Right forelimb (tissue), 1 donor: ENCODE results near the gene ARHGAP26.
"Not testable (repeated sequence)": the region's sequence is repeated elsewhere in the genome, so short reads cannot be mapped to it uniquely, and the experiment has no call there.

ENCODE experiments used
- DNase-seq: peaks from one replicate; pipeline ENCODE4 v3.0.0-alpha.2; 2018

The ARHGAP26 gene

DNA sequence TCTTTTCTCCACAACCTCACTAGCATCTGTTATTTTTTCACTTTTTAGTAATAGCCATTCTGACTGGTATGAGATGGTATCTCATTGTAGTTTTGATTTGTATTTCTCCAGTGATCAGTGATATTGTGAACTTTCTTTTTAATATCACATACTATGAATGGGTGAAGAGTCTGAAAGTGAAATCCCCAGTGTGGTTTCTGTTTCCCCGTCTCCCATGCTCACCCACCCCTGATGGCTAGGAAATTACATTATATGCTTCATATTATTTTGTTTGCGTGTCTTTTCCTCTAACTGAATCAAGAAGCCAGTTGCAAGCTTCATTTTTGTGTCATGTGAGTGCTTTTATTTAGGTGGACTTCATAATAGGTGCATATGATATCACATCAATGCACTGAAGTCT lies 171.1 kb downstream of the ARHGAP26 start:
- DNase-seq: no peak

DNA sequence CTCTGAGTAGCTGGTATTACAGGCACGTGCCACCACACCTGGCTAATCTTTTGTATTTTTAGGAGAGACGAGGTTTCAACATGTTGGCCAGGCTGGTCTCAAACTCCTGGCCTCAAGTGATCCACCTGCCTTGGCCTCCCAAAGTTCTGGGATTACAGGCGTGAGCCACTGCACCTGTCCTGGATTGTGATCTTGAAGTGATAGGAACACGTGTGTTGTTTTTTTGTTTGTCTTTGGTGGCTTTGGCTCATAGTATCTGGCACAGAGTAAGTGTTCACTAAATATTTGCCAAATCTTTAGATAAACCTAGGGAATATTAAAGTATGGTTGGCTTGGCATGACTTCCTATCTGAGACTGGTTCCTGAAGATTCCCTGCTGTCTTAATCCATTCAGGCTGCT lies 172.7 kb downstream of the ARHGAP26 start:
- no peak for DNase-seq

DNA sequence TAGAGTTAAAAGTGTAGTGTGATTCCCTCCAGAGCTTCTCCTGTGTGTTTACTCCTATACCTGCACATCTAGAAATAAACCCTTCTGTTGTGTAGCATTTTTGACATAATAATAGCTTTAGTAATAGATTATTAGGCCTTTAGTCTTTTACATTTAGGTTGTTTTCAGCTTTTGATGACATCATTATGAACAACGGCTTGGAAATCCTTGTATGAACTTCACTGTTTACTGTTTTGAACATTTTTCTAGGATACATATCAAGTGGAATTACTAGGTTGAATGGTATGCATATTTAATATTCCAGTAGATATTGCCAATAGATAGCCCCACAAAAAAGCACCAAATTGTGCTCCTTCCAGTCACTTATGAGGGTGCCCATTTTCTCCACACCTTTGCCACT lies 174.0 kb downstream of the ARHGAP26 start:
- DNase-seq: no peak

DNA sequence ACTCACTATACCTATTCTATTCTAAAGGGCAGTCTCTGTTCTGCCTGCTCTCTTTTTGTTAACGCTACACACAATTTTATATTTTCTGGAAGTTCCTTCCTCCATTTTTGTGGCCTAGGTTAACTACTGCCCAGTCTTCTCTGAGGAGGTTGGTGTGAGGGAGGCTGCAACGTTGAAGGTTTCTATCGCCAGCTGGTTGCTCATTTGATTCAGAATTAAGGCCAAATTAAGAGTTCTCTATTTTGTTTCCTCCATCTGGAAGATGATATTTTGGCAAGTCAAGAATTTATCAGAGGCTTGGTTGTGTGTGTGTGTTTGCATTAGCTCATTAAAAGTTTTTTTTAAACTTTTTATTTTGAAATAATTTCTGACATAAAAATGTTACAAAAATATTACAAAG lies 175.1 kb downstream of the ARHGAP26 start:
- no peak for DNase-seq

DNA sequence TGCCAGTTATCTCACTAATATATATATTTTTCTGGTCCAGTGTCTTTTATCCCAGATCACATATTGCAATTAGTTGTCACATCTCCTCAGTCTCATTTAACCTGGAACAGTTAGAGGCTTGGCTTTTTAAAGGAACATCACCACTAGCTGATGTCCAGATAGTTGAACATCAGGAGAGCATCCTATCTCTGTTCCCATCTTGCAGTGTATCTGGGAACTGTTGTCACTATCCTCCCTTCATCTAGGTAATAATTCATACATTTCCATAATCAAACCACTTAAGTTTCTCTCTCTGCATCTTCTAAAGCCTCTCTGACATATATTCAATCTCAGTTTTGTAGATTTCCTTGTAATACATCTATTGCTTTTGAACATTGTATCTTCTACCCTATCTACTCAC lies 175.7 kb downstream of the ARHGAP26 start:
- DNase-seq: no peak

DNA sequence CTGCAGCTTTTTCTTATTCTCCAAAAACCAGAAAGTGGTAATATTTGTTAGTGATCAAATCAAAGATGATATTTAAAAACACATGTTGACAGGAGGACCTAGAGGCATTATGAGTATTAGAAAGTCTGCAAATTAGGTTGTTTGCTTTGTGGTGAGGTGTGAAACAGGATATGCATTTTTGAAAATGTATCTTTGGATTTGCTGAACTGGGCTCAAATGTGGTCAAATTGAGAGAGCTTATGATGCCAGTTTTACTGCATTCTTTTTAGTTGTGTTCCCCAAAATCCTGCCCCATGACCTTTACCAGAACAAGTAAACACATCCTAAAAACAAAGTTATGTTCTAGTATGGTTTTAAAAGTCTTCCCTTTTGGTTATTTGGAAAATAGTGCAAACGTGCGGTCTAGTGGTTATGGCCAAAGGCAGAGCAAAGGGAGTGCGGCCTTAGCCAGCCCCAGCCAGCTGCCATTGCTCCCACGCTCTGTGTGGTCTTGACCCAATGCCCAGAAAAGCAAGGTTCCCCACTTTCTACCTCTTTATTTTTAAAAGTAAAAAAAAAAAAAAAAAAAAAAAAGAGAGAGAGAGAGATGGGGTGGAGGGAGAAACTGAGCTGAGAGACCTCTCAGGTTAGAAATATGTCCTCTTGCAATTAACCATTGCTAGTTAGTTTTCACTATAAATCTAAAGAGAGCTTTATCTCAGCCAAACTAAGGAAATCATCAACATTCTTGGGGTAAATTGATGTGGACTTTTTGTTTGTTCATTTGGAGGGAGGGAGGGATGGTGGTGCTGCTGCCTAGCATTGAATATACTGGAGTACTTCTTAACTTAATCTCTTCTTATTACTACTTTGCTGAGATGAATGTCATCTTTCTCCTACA lies 176.6 kb downstream of the ARHGAP26 start:
- no peak for DNase-seq

DNA sequence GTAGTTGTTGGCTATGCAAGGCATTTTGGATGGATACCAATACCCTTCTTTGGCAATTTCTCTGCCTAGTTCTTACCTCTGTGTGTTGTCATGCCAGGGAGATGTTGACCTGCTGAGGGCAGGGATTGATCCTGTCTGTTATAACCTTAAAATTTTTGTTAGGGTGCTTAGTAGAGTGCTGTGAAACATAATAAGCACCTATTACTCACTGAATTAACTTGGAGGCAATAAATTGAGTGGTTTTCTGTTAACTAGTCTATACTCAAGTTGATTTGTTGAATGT lies 177.2 kb downstream of the ARHGAP26 start:
- no peak for DNase-seq

DNA sequence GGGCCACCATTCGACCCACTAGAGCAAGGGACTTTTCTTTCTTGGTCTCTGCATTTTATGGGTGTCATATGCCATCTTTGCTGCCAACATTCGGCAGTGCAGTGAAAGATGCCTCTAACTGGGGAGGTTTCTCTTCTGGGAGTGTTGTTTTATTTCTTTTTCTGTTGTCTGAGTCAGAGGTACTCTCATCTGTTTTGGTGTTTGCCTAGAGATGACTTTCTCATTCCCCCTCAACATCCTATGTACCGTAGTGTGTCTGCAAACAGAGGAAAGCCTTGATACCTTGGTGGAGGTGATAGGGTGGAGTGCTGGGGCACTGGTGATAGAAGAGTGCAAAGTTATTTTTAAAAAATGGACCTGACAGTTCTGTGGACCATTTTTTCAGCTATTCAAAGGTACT lies 182.1 kb downstream of the ARHGAP26 start:
- DNase-seq: no peak

DNA sequence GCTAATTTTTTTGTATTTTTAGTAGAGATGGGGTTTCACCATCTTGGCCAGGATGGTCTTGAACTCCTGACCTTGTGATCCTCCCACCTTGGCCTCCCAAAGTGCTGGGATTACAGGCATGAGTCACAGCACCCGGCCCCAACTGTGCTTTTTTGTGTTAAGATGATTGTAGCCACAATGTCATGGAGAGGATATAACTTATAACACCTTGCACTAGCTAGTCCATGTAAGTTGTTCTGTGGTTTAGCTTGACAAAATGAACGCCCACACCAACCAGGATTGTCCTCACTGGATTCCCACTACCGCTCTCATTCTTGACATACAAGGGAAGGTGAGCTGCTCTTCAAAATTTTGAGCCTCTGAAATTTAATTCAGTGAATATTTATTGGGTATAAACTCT lies 182.7 kb downstream of the ARHGAP26 start:
- DNase-seq: not testable (repeated sequence)

DNA sequence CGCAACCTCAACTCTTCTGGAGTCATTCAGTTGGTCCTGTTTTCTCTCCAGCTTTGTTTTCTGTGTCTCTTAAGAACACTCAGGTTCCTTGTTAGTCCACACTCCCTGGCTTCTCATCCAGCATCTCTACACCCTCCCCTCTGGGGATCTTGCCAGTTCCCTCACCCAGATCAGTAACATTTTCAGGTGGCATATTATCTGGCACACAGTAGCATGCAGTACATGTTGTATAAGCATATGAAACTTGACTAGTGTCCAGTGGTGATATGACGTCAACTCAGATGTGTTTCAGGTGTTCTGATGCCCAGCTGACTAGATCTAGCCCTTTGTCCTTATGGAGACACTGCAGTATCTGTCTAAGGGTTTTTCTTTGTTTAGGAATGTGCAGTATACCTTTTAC lies 184.3 kb downstream of the ARHGAP26 start:
- DNase-seq: no peak

DNA sequence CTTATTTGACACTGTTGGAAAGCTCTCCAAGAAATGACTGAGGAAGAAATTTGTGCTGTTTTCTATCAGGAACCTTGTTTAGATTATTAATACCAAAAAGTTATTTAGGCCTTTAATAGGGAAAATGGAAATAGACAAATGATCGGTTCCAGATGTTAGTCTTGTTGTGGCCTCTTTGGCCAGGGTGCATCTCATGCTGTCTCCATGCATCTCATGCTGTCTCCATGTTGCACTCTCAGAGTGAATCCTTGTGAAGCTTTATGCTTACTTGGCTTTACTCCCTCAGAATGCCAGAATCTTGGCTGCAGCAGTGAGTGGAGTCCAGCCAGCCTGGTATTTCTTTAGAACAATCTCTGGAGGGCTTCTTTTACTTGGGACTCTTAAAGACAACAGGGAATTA lies 185.5 kb downstream of the ARHGAP26 start:
- DNase-seq: no peak

DNA sequence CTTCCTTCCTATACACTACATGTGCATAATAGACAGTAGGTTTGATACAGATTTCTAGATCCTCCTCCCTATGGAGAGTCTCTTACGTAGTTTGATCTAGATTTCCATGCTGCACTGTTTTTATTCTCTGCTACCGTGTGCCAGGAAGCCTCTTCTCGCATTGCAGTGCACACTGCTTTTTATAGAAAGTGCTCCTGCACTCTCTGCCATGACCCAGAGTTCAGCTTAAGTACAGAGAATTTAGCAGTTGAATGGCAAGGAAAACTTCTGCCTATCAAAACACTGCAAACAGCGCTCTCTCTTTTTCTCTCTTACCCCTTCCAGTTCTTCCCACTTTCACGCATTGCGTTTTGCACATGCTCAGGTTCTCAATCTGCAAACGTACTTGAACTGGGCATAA lies 187.4 kb downstream of the ARHGAP26 start:
- no peak for DNase-seq

DNA sequence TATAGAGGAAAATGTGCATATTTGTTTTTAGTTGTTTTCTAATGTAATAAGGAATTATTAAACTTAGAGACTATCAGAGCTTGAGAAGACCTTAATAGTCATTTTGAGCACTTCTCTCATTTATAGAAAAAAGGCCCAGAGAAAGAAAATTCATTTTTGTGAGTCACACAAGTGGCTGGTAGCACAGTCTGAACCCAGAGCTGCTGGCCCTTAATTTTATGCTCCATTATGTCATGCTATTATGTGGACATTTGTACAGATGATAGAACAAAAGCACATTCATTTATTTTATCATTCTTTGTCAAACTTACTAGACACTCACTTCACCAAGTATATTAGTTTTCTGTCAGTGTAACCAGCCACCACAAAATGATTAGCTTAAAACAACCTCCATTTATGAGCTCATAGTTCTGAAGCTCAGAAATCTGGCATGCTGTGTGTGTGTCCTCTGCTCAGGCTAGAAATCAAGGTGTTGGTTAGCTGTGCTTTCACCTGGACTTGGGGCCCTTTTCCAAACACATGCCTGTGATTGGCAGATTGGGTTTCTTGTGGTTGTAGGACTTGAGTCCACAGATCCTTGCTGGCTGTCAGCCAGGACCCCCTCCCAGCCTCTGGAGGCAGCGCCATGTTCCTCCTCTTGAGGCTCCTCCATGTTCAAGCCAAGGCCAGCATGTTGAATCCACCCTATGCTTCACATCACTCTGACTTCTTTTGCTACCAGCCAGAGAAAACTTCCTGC lies 188.9 kb downstream of the ARHGAP26 start:
- DNase-seq: no peak

DNA sequence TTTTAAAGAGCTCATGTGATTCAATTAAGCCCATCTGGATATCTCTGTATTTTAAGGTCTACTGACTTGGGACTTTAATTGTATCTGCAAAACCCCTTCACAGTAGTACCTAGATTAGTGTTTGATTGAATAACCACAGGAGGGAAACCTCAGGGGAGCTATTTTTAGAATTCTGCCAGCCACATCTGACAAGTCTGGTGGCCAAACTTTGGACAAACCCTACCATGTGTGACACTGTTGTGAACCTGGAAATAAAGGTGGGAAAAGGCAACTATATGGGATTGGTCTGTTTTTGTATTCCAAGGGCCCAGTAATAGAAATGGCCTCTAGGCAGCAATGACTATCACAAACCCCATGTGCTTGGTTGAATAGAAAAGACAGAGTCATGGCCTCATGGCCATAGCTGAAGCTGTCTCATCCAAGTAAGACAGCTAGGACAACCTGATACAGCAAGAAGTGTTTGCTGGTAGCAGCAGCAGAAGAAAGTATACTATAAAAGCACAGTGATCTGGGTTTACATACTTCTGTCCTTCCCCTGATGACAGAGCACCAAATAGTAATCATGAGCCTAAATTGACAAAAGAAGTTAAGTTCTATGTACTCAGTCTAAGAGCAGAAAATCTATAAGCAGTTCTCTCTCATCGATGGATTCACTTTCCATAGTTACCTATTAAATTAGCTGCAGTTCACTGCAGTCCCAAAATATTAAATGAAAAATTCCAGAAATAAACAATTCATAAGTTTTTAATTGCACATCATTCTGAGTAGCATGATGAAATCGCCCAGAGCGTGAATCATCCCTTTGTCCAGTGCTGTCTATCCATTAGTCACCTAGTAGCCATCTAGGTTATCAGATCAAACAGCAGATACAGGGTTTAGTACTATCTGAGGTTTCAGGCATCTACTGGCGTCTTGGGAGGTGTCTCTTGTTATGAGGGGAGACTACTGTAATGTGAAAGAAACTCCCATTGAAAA lies 189.8 kb downstream of the ARHGAP26 start:
- no peak for DNase-seq

DNA sequence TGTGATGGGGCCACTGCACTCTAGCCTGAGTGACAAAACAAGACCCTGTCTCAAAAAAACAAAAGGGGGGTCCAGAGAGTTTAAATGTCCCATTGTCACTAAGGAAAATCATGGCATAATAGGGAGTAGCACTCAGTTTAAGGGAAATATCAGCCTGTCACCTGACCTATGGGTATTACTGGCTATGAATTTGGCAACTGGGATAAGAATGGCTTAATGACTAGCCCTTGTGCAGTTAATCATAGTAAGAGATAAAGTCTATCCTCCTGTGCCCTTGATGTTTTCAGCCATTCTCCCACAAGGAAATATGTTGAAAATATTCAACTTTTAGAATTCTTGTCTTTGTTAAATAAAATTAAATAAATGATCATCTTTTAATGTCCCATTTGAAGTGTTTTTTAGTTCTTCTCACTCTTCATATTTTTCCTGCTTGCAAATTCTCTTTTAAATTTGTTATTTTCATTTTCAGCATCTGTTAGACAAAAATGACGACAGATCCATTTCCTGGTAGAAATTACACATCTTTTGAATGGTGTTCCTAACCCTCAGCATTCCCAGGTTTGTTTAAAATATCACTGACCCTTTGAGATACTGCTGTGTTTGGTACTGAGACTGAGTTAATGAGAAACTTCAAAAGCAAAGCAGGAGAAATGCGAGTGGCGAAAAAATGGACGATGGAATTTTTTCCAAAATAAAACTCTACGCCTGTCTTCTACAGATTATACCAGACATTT lies 191.4 kb downstream of the ARHGAP26 start:
- no peak for DNase-seq

DNA sequence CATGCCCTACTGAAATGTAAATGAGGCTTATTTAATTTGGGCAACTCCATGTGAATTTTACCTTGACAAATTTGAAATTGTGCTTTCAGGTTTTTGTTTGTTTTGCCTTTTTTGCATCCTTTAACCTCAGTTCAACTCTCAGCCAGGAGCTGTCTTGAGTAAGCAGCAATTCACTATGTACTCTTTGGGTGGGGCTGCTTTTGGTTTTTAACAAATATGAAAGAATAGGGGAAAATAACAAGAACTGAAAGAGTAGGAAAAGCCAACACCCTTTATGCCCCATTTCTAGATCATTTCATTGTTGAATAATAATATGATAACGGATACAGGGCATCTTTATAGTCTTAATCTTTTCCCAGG lies 192.0 kb downstream of the ARHGAP26 start:
- DNase-seq: no peak

DNA sequence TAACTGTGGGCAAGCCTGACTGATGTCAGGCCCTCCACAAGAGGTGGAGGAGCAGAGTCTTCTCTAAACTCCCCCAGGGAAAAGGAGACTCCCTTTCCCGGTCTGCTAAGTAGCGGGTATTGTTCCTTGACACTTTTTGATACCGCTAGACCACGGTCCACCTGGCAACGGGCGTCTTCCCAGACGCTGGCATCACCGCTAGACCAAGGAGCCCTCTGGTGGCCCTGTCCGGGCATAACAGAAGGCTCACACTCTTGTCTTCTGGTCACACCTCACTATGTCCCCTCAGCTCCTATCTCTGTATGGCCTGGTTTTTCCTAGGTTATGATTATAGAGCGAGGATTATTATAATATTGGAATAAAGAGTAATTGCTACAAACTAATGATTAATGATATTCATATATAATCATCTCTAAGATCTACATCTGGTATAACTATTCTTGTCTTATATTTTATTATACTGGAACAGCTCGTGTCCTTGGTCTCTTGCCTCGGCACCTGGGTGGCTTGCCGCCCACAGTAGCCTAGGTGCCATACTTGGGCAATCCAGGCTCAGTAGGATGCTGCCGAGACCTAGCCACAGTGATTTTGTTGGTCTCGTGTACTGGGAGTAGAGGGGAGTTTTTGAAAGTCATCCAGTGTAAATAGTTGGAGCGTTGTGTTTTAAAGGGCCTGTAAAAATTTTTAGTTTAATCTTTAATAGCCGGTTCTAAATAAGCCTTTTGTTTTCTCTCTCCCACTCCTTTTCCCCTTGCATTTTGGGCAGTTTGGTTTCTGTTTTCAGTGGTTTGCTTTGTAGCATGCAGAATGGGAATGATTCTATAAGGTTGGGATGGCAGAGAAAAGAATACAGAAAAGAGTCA lies 195.3 kb downstream of the ARHGAP26 start:
- DNase-seq: not testable (repeated sequence)

DNA sequence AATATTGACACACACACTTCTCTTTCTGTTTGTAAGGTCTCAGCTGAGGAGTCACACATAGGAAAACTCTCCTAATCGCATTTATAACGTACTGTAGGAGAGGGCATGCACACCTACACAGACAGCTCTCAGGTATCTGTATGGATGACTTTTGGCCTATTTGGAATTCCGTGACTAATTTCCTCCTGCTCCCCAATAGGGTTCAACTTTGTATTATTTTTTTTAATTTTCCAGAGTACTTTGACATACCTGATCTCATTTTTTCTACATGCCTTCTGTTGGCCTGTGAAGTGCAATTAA lies 195.9 kb downstream of the ARHGAP26 start:
- DNase-seq: no peak

DNA sequence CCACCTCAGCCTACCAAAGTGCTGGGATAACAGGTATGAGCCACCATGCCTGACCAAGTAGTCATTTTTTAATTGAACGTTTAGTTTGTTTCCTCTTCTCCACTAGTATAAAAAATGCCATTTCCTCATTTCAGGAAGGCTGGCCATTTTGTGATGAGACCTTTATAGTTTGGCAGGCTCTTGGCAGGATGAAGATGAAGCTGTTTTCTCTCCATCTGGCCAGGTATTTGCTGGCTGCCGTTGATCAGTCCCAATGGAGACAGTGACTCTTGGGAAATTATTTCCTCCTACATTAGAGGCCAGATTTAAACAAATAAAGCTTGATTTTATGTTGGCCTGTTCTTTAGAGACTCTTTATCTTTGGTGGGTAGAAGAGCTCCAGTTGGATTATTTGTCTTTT lies 199.0 kb downstream of the ARHGAP26 start:
- no peak for DNase-seq

DNA sequence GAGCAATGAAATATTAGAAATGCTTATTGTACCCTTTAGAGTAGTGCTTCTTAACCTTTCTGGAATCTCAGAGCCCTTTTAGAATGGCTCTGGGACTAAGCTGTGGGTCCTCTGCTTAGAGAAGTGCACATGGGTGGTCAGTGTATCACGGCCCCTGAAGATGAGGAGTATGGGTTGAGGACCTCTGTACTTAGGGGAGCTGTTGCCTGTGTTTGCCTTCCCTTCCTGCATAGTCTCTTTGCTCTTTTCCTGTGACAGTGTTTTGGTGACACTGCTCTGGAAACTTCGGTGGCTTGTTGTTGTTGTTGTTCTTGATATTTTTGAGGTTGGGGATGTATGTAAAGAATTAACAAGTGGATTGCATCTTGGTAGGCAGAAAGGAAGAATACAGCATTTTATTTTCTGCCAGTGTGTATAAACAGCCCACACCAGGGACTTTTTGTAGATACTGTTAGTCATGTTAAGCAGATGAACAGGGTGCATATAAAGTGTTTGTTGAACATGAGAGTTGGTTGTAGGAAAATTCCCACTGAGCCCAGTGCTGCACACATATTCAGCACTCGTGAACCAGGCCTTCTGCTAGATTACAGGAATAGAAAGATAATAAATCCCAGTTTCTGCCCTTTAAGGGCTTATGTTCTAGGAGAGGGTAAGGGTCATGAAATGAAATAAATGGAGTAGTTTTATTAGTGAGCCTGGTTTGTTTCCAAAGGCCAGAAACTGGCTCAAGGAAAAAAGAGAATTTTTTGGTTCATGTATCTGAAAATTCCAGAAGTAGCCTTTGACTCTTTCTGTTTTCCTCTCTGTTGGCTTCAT lies 199.7 kb downstream of the ARHGAP26 start:
- no peak for DNase-seq

DNA sequence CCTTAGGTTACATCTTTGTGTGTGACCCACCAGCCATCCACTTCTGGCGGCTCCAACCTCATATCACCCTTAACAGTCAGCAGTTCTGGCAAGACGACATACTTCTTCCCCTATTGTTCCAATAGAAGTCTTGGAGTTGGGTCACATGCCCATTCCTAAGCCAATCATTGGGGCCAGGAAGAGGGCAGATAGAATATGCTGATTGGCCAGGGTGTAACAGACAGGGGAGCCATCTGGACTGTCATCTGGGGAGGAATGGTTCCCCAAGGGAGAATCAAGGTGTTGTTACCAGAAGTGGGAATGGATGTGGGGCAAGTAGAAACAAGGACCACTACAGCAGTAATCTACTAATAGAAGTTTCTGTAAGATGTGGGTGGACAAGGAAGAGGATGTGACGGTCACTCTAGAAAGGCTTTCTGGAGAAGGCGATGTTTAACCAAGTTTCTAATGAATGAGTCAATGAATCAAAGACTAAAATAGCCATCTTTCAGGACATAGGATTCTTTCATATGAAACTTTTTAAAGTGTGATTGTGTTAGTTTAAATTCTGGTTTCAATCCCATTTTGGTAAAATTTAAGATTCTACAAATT lies 200.4 kb downstream of the ARHGAP26 start:
- no peak for DNase-seq
